Motor neuron (in vitro differentiated cells): ENCODE measurements around the gene RO60. TPM values are rescaled to one million over a fixed set of nuclear protein-coding genes. Genes with fewer than 3 reads are reported as not detected.
"Not testable (repeated sequence)": the region's sequence is repeated elsewhere in the genome, so short reads cannot be mapped to it uniquely, and the experiment has no call there.

Experiments used
- ATAC-seq, 8 experiments: fragments of 200-7000 bp; cut with Tn5 transposase; replicated peaks in 6 of 8; 2 replicates each; pipeline ENCODE4 v1.8.0; 2021; ENCODE audit warnings: mild to moderate bottlenecking in 8 of 8, moderate library complexity in 8 of 8
- H3K27ac ChIP-seq, 2 donors: fragments of 250-450 bp; sonication (Bioruptor Pico); 2 replicates each; pipeline ENCODE4 v1.9.0; 2021; ENCODE audit warnings: antibody characterized with exemption in 2 of 2, mild to moderate bottlenecking in 2 of 2, moderate library complexity in 1 of 2
- H3K4me1 ChIP-seq, 2 donors: fragments of 250-450 bp; sonication (Bioruptor Pico); replicated peaks in 1 of 2; 2 replicates each; pipeline ENCODE4 v1.6.1; 2021; ENCODE audit warnings: antibody characterized with exemption in 2 of 2, mild to moderate bottlenecking in 2 of 2, moderate library complexity in 1 of 2
- H3K4me3 ChIP-seq, 5 donors: fragments of 250-450 bp; sonication (Bioruptor Pico); 2 replicates each; pipeline ENCODE4 v1.9.0; 2021; ENCODE audit warnings: antibody characterized with exemption in 5 of 5, mild to moderate bottlenecking in 5 of 5, moderate library complexity in 4 of 5
- WGBS, 10 experiments: fragments of 450-650 bp; shearing (Covaris generic); methylation state at CpG; one replicate each; pipeline ENCODE4 v1.0.0; 2022; 5-methylcytosine and 5-hydroxymethylcytosine counted together
- in situ Hi-C, 9 experiments: fragments of 400-800 bp; cut with MboI; loops; one replicate each; pipeline ENCODE4 v1.15.0; 2021; ENCODE audit warnings: low sequenced_read_pairs in 9 of 9, low pct_unique_long_range_greater_than_20kb in 2 of 9; ENCODE audit not compliant: unreplicated experiment in 9 of 9
- total RNA-seq, 8 experiments: library from RNA; unstranded; fragments of 300-600 nt; gene quantifications; 2 replicates each; pipeline versions ENCODE4 v1.2.3 to v1.2.4, GENCODE V29; 2022

RO60 gene
- total RNA-seq, 8 experiments from 2014 or later: 69.7 to 177 (median 156) TPM

- in situ Hi-C loops: loop anchor here in 1 of 9 experiments (25.0 kb wide), 1 partner anchor 574 kb away; no protein-coding TSS in a partner anchor
- no peak for ATAC-seq
- Histone ChIP-seq H3K4me3 (no peak overlapping the region), H3K4me1 (no peaks in the 10 kb centered on the region), H3K27ac (no peak overlapping the region)
- WGBS, 10 experiments: 86 to 100% (median 95%) methylated on average over 2 to 3 of the region's 3 CpGs
Observed at GRCh38 chr1:193036337-193037047, 22.9 kb upstream of the RO60 start.

DNA sequence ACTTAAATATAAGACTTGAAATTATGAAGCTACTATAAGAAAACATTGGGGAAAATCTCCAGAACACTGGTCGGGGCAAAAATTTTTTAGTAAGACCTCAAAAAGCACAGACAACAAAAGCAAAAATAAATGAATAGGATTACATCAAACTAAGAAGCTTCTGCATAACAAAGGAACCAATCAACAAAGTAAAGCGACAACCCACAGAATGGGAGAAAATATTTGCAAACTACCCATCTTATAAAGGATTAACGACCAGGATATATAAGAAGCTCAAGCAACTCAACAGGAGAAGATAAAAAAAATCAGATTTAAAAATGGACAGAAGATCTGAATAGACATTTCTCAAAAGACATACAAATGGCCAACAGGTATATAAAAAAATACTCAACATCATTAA is 19.4 kb upstream of the RO60 start:
- in situ Hi-C loops: loop anchor here in 1 of 9 experiments (25.0 kb wide), 1 partner anchor 578 kb away; no protein-coding TSS in a partner anchor
- H3K4me3 ChIP-seq: no peak overlapping the region
- WGBS, 10 experiments: 72 to 100% (median 88%) methylated on average over 1 to 3 of the region's 3 CpGs
- H3K27ac ChIP-seq: no peak overlapping the region
- ATAC-seq: no peak
- H3K4me1 ChIP-seq: no peaks in the 10 kb centered on the region

- no peak for ATAC-seq
- in situ Hi-C loops: loop anchor here in 1 of 9 experiments (25.0 kb wide), 1 partner anchor 581 kb away; no protein-coding TSS in a partner anchor
- WGBS, 10 experiments: 83 to 100% (median 100%) methylated on average over 1 of the region's 1 CpG; no CpG with 5 or more reads in 3 of the 10 experiments
- Histone ChIP-seq H3K27ac (no peak overlapping the region), H3K4me3 (no peak overlapping the region), H3K4me1 (no peaks in the 10 kb centered on the region)
Observed at GRCh38 chr1:193042766-193043691, 16.4 kb upstream of the RO60 start.

DNA sequence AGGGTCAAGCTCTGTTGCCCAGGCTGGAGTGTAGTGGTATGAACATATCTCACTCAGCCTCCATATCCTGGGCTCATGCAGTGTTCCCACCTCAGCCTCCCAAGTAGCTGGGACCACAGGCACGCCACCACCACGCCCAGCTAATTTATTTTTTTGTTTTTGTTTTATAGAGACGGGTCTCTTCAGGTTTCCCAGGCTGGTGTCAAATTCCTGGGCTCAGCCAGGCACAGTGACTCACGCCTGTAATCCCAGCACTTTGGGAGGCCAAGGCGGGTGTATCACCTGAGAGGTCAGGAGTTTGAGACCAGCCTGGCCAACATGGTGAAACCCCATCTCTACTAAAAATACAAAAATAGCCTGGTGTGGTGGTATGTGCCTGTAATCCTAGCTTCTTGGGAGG is 10.5 kb upstream of the RO60 start:
- not testable (repeated sequence) for H3K4me1 ChIP-seq, H3K27ac ChIP-seq, H3K4me3 ChIP-seq, ATAC-seq
- WGBS, 10 experiments: 75 to 100% (median 91%) methylated on average over 1 to 3 of the region's 5 CpGs; no CpG with 5 or more reads in 1 of the 10 experiments
- in situ Hi-C loops: loop anchor here in 1 of 9 experiments (25.0 kb wide), 1 partner anchor 587 kb away; no protein-coding TSS in a partner anchor

DNA sequence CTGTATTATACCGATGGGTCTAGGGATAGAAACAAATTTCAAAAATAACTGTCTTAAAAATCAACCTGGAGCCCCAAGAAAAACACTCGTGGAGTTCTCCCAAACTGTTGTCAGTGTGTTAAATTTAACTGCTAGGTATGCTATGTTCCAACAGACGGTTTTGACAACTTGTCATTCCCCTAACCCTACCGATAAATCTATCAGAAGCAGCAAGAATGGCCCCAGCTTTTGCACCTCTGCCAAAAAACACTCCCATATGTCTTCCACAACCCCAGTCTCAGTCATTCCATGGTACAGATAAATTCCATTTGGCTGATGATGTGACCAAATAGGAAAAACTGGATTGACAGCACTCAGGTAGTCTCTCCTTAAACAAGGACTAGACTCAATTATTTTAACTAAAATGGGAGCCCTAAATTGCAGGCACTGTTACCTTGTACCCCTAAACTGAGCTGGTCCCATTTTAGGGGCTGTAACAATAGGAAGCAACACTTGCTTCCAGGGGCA is 5.2 kb upstream of the RO60 start:
- no peak overlapping the region for H3K27ac ChIP-seq
- H3K4me1 ChIP-seq: peaks cover 9 to 14% of the 10 kb centered on the region in 2 donors
- 67 to 100% (median 90%) methylated on average over 1 to 4 of the region's 4 CpGs for WGBS, 10 experiments
- no peak overlapping the region for H3K4me3 ChIP-seq
- in situ Hi-C loops: no loop called here
- ATAC-seq: no peak

DNA sequence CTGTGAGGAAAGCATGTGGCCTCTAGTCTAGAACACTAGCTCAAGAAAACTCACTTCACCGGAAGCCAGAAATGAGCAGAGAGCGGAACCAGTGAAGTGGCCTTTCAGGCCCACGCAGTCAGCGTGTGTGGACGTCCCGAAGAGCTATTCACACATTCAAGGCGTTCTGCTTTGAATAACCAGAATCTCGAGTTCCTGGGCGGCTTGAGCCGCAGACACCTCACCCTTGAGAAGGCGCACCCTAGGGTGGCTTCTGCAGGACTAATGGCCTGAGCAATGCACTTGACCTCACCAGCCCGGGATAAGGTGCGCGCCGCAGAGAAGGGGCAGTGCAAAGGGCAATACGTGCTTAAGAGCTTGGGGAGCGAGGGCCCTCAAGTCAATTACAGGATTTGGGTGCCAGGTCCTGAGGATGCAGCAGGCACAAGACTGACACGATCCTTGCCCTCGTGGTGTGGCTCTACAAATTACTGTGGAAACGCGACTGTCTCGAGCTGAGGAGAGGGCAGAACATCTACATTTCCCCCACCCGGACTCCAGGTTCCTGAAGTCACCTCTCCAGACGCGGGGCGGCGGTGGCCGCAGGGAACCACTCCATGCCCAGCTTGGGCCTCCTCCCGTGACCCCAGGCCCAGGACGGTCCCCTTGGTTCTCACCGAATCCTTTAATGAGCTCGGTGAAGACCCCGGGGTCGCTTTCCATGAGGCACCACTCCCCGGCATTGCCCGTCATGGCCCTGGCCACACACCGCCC is 707 bp upstream of the RO60 start:
- ATAC-seq: peak in 6 of 8 experiments; percentile 0 to 4 (median 2)
- in situ Hi-C loops: no loop called here
- peaks cover 12 to 26% of the 10 kb centered on the region in 2 donors for H3K4me1 ChIP-seq
- peak overlapping the region; percentile 92 for H3K27ac ChIP-seq
- peak overlapping the region; percentile 64 to 86 (median 74) for H3K4me3 ChIP-seq
- 0 to 14% (median 2%) methylated on average over 2 to 12 of the region's 37 CpGs; no CpG with 5 or more reads in 1 of the 10 experiments for WGBS, 10 experiments

GRCh38 chr1:193060115-193060403 is 647 bp downstream of the RO60 start:
- no peak for ATAC-seq
- in situ Hi-C loops: no loop called here
- Histone ChIP-seq H3K27ac (peak overlapping the region; percentile 89 to 92), H3K4me1 (peaks cover 12 to 26% of the 10 kb centered on the region in 2 donors), H3K4me3 (peak overlapping the region; percentile 64 to 86 (median 74))
- 0 to 3% (median 0%) methylated on average over 1 to 9 of the region's 9 CpGs; no CpG with 5 or more reads in 1 of the 10 experiments for WGBS, 10 experiments

DNA sequence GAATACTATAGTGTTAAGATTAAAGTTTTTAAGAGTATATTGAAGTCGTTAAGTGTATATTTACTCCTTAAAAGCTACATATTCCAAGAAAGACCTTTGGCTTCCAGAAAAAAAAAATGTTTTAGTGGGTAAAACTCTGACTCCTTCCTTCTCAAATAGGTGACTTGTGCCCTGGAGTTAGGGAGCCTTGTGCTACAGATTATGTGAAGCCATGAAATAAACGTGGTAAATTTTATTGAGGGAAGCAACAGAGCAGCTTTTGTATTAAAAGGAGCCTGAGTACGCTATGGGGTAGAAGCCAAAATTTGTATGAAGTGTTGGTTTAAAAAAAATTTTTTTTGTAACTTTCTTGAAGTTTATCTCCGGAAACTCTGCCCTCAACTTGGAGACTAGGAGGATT is 994 bp downstream of the RO60 start:
- H3K27ac ChIP-seq: peak overlapping the region; percentile 89 to 92
- 0 to 40% (median 3%) methylated on average over 1 to 4 of the region's 4 CpGs; no CpG with 5 or more reads in 1 of the 10 experiments for WGBS, 10 experiments
- no peak for ATAC-seq
- H3K4me1 ChIP-seq: peaks cover 12 to 26% of the 10 kb centered on the region in 2 donors
- H3K4me3 ChIP-seq: peak overlapping the region; percentile 64 to 86 (median 74)
- in situ Hi-C loops: no loop called here

GRCh38 chr1:193060938-193061337 is 1.5 kb downstream of the RO60 start:
- Histone ChIP-seq H3K4me3 (peak overlapping the region; percentile 64 to 86 (median 74)), H3K4me1 (peaks cover 12 to 26% of the 10 kb centered on the region in 2 donors), H3K27ac (no peak overlapping the region)
- WGBS, 10 experiments: 0 to 36% (median 0%) methylated on average over 1 to 2 of the region's 2 CpGs; no CpG with 5 or more reads in 1 of the 10 experiments
- in situ Hi-C loops: no loop called here
- ATAC-seq: no peak

DNA sequence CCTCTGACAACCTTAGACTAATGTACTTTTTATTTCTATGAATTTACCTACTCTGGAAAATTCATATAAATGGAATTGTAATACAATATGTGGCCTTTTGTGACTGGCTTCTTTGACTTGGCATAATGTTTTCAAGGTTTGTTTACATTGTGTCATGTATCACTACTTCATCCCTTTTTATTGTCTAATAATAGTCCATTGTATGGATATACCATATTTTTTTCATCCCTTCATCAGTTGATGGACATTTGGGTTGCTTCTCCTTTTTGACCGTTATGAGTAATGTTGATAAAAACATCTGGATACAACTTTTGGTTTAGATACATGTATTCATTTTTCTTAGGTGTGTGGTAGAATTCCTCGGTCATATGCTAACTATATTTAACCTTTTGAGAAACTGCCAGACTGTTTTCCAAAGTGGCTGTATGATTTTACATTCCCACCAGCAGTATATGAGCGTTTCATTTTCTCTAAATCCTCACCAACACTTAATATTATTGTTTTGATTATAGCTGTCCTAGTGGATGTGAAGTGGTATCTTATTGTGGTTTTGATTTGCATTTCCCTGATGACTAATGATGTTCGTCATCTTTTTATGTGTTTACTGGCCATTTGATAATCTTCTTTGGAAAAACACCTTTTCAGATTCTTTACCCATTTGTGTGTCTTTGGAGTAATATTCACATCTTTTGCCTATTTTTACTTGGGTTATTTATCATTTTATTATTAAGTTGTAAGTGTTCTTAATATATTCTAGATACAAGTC is 3.5 kb downstream of the RO60 start:
- ATAC-seq: no peak
- H3K4me3 ChIP-seq: no peak overlapping the region
- in situ Hi-C loops: no loop called here
- peaks cover 7 to 18% of the 10 kb centered on the region in 2 donors for H3K4me1 ChIP-seq
- no peak overlapping the region for H3K27ac ChIP-seq
- WGBS, 10 experiments: 57 to 100% (median 97%) methylated on average over 1 to 4 of the region's 4 CpGs

- no peak overlapping the region for H3K27ac ChIP-seq
- peaks cover 5 to 12% of the 10 kb centered on the region in 2 donors for H3K4me1 ChIP-seq
- no peak overlapping the region for H3K4me3 ChIP-seq
- in situ Hi-C loops: no loop called here
- ATAC-seq: no peak
Observed at GRCh38 chr1:193065954-193066353, 6.5 kb downstream of the RO60 start.

GRCh38 chr1:193066606-193067005 is 7.2 kb downstream of the RO60 start:
- H3K4me3 ChIP-seq: no peak overlapping the region
- 79 to 98% (median 93%) methylated on average over 2 to 4 of the region's 4 CpGs for WGBS, 10 experiments
- H3K4me1 ChIP-seq: peaks cover 1 to 6% of the 10 kb centered on the region in 2 donors
- in situ Hi-C loops: no loop called here
- H3K27ac ChIP-seq: no peak overlapping the region
- ATAC-seq: no peak
